Stomach (tissue), 9 donors: ENCODE measurements around the gene KRTAP4-6. TPM values are rescaled to one million over a fixed set of nuclear protein-coding genes. Genes with fewer than 3 reads are reported as not detected.

Experiments used
- DNase-seq, 2 donors: peaks; one replicate each; pipeline versions ENCODE4 v3.0.0 to v3.0.0-alpha.2; 2013 to 2019
- H3K27ac ChIP-seq, 5 donors: fragments of 200-600 bp in 4 of 5; sonication (generic) in 4 of 5; one replicate each; pipeline ENCODE4 v1.5.1; 2013 to 2019; ENCODE audit warnings: mild to moderate bottlenecking in 1 of 5, moderate library complexity in 1 of 5
- H3K27me3 ChIP-seq, 3 donors: fragments of 200-600 bp; sonication (generic); one replicate each; pipeline ENCODE4 v1.5.1; 2017 to 2019; ENCODE audit warnings: mixed run types in 1 of 3
- H3K36me3 ChIP-seq, 4 donors: fragments of 200-600 bp; sonication (generic); 1 replicate in 3 of 4; 2 replicates in 1 of 4; pipeline ENCODE4 v1.5.1; 2016 to 2019
- H3K4me1 ChIP-seq, 4 donors: fragments of 200-600 bp; sonication (generic); one replicate each; pipeline ENCODE4 v1.5.1; 2016 to 2019
- H3K4me3 ChIP-seq, 4 donors: fragments of 200-600 bp; sonication (generic) in 3 of 4; one replicate each; pipeline ENCODE4 v1.5.1; 2016 to 2019; ENCODE audit warnings: mild to moderate bottlenecking in 1 of 4
- H3K9me3 ChIP-seq, 4 donors: fragments of 200-600 bp; sonication (generic); one replicate each; pipeline ENCODE4 v1.5.1; 2016 to 2019
- CTCF ChIP-seq, 7 experiments: fragments of 450-650 bp in 4 of 7; fragments of 200-600 bp in 3 of 7; sonication (generic) in 3 of 7; IDR thresholded peaks; one replicate each; pipeline ENCODE4 v1.5.1; 2016 to 2019; ENCODE audit warnings: antibody characterized with exemption in 7 of 7, control low read depth in 2 of 7, mild to moderate bottlenecking in 1 of 7
- EP300 ChIP-seq: sonication (generic); formaldehyde crosslinking; IDR thresholded peaks from one replicate; pipeline ENCODE4 v1.6.1; 2017; ENCODE audit warnings: antibody characterized with exemption
- POLR2A ChIP-seq, 4 donors: fragments of 450-650 bp; IDR thresholded peaks; one replicate each; pipeline ENCODE4 v1.6.1; 2016; ENCODE audit warnings: antibody characterized with exemption in 4 of 4, control low read depth in 2 of 4, mild to moderate bottlenecking in 1 of 4, moderate library complexity in 1 of 4
- POLR2AphosphoS5 ChIP-seq, 3 donors: sonication (generic); formaldehyde crosslinking; IDR thresholded peaks; one replicate each; pipeline ENCODE4 v1.6.1; 2016; ENCODE audit warnings: antibody characterized with exemption in 3 of 3
- WGBS, 5 donors: extraction: QIAGEN DNeasy Blood & Tissue Kit in 3 of 5; methylation state at CpG; one replicate each; pipeline versions ENCODE4 v1.1.5 to v1.1.7; 2013 to 2018; 5-methylcytosine and 5-hydroxymethylcytosine counted together
- intact Hi-C: fragments of 100-400 bp; cut with DNase I; formaldehyde crosslinking; loops from one replicate; pipeline ENCODE4 v1.15.1; 2023; ENCODE audit warnings: low total_unique reads
- polyA plus RNA-seq, 3 donors: library from polyadenylated mRNA; stranded (reverse); fragments of 200-250 nt; gene quantifications; one replicate each; pipeline ENCODE4 v1.2.3, GENCODE V29; 2013
- total RNA-seq, 5 donors: library from RNA; depleted of rRNA; stranded (reverse); fragments of >200 nt; gene quantifications; one replicate each; pipeline versions ENCODE4 v1.1.0 to v1.2.3, GENCODE V29; 2014 to 2016
- donor health status: healthy with polysubstance abuse.
- donor health status: Bipolar disorder and iron deficiency.
- donor health status: healthy.

The KRTAP4-6 gene
- total and polyA plus RNA-seq, 8 donors = not detected

- DNase-seq = no peak
- intact Hi-C loops = no loop called here
- 74 to 89% (median 85%) methylated on average over 3 of the region's 3 CpGs for WGBS, 5 donors
- Histone ChIP-seq H3K4me1 (no peaks in the 10 kb centered on the region), H3K27me3 (peaks cover 0 to 12% (median 0%) of the 10 kb centered on the region in 3 donors), H3K36me3 (no peaks in the 10 kb centered on the region), H3K9me3 (no peaks in the 10 kb centered on the region), H3K4me3 (no peak overlapping the region), H3K27ac (no peak overlapping the region)
- no peak for TF ChIP-seq POLR2A (IDR thresholded peaks at IDR 0.05)
- TF ChIP-seq EP300 = no peak
- no peak for TF ChIP-seq POLR2AphosphoS5 (IDR thresholded peaks at IDR 0.05)
- no peak for TF ChIP-seq CTCF (IDR thresholded peaks at IDR 0.05)
These were observed 36.5 kb upstream of the KRTAP4-6 start for GRCh38 chr17:41176744-41177387.

GRCh38 chr17:41171886-41172285 is 31.5 kb upstream of the KRTAP4-6 start:
- 70 to 79% (median 78%) methylated on average over 2 of the region's 2 CpGs for whole genome bisulfite sequencing, 5 donors
- Histone ChIP-seq H3K27ac (no peak overlapping the region), H3K9me3 (no peaks in the 10 kb centered on the region), H3K4me1 (no peaks in the 10 kb centered on the region), H3K27me3 (peaks cover 0 to 6% (median 0%) of the 10 kb centered on the region in 3 donors), H3K4me3 (no peak overlapping the region), H3K36me3 (no peaks in the 10 kb centered on the region)
- DNase-seq = no peak
- TF ChIP-seq POLR2AphosphoS5 (IDR thresholded peaks at IDR 0.05) (no peak), POLR2A (IDR thresholded peaks at IDR 0.05) (no peak)
- intact Hi-C loops = no loop called here

GRCh38 chr17:41168121-41168520 is 27.8 kb upstream of the KRTAP4-6 start, which contains the start of gene KRTAP4-3:
KRTAP4-3 (minus strand) TSS chr17:41168221; CDS start chr17:41168172, 49 bp downstream.
- intact Hi-C loops = no loop called here
- DNase-seq = no peak
- no peaks in the 10 kb centered on the region for H3K36me3 ChIP-seq
- H3K27me3 ChIP-seq = peaks cover 0 to 4% (median 0%) of the 10 kb centered on the region in 3 donors
- no peak within 1 kb of the TSS for H3K4me3 ChIP-seq
- no peaks in the 10 kb centered on the region for H3K9me3 ChIP-seq
- no peaks in the 10 kb centered on the region for H3K4me1 ChIP-seq
- no peak within 1 kb of the TSS for H3K27ac ChIP-seq
- no peak for TF ChIP-seq EP300
- TF ChIP-seq CTCF (IDR thresholded peaks at IDR 0.05) = no peak
- no peak for TF ChIP-seq POLR2AphosphoS5 (IDR thresholded peaks at IDR 0.05)
- TF ChIP-seq POLR2A (IDR thresholded peaks at IDR 0.05) = no peak
- WGBS, 5 donors = 60 to 78% (median 74%) methylated on average over 1 of the region's 1 CpG

- Histone ChIP-seq H3K36me3 (no peaks in the 10 kb centered on the region), H3K9me3 (no peaks in the 10 kb centered on the region), H3K27ac (no peak overlapping the region), H3K4me3 (no peak overlapping the region), H3K27me3 (peaks cover 0 to 4% (median 0%) of the 10 kb centered on the region in 3 donors), H3K4me1 (no peaks in the 10 kb centered on the region)
- 74 to 91% (median 83%) methylated on average over 2 to 7 of the region's 7 CpGs for WGBS, 5 donors
- no peak for DNase-seq
- TF ChIP-seq CTCF (IDR thresholded peaks at IDR 0.05) (no peak), POLR2AphosphoS5 (IDR thresholded peaks at IDR 0.05) (no peak), EP300 (no peak), POLR2A (IDR thresholded peaks at IDR 0.05) (no peak)
- intact Hi-C loops = no loop called here
These were observed 27.2 kb upstream of the KRTAP4-6 start for GRCh38 chr17:41167561-41167960.

- no peak for DNase-seq
- no peak overlapping the region for H3K27ac ChIP-seq
- intact Hi-C loops = no loop called here
- no peaks in the 10 kb centered on the region for H3K4me1 ChIP-seq
- 52 to 70% (median 59%) methylated on average over 7 of the region's 7 CpGs for WGBS, 5 donors
- TF ChIP-seq EP300 (no peak), CTCF (IDR thresholded peaks at IDR 0.05) (no peak), POLR2AphosphoS5 (IDR thresholded peaks at IDR 0.05) (no peak), POLR2A (IDR thresholded peaks at IDR 0.05) (no peak)
- no peak overlapping the region for H3K4me3 ChIP-seq
- H3K9me3 ChIP-seq = no peaks in the 10 kb centered on the region
- H3K36me3 ChIP-seq = no peaks in the 10 kb centered on the region
- H3K27me3 ChIP-seq = peaks cover 0 to 10% (median 4%) of the 10 kb centered on the region in 3 donors
These were observed 23.5 kb upstream of the KRTAP4-6 start for GRCh38 chr17:41163828-41164227.
